Urinary bladder (tissue), 4 donors: ENCODE data around the gene USP34. TPM values are rescaled to one million over a fixed set of nuclear protein-coding genes. Genes with fewer than 3 reads are reported as not detected.
"Not testable (repeated sequence)": the region's sequence is repeated elsewhere in the genome, so short reads cannot be mapped to it uniquely, and the experiment has no call there.

Experiments used
- DNase-seq: peaks from one replicate; pipeline ENCODE4 v3.0.0-alpha.2; 2015; ENCODE audit errors: extremely low spot score
- H3K27ac ChIP-seq: one replicate; pipeline ENCODE4 v1.5.1; 2013; ENCODE audit warnings: low read depth, mild to moderate bottlenecking, moderate library complexity
- H3K36me3 ChIP-seq: one replicate; pipeline ENCODE4 v1.6.1; 2013; ENCODE audit warnings: mild to moderate bottlenecking, moderate library complexity; ENCODE audit not compliant: insufficient read depth
- H3K4me1 ChIP-seq: one replicate; pipeline ENCODE4 v1.6.1; 2013; ENCODE audit warnings: mild to moderate bottlenecking, moderate library complexity; ENCODE audit not compliant: insufficient read depth
- H3K4me3 ChIP-seq: one replicate; pipeline ENCODE4 v1.5.1; 2013; ENCODE audit warnings: low read depth, low read length
- WGBS: extraction: QIAGEN DNeasy Blood & Tissue Kit; methylation state at CpG from one replicate; pipeline ENCODE4 v1.1.7; 2013; 5-methylcytosine and 5-hydroxymethylcytosine counted together
- polyA plus RNA-seq: library from polyadenylated mRNA; stranded (reverse); fragments of 200-250 nt; gene quantifications from one replicate; pipeline ENCODE4 v1.2.3, GENCODE V29; 2013
- total RNA-seq: library from RNA; depleted of rRNA; stranded (reverse); fragments of >200 nt; gene quantifications from one replicate; pipeline ENCODE4 v1.2.3, GENCODE V29; 2014
- donor health status: healthy with polysubstance abuse.
- donor health status: healthy.

The USP34 gene, protein sequence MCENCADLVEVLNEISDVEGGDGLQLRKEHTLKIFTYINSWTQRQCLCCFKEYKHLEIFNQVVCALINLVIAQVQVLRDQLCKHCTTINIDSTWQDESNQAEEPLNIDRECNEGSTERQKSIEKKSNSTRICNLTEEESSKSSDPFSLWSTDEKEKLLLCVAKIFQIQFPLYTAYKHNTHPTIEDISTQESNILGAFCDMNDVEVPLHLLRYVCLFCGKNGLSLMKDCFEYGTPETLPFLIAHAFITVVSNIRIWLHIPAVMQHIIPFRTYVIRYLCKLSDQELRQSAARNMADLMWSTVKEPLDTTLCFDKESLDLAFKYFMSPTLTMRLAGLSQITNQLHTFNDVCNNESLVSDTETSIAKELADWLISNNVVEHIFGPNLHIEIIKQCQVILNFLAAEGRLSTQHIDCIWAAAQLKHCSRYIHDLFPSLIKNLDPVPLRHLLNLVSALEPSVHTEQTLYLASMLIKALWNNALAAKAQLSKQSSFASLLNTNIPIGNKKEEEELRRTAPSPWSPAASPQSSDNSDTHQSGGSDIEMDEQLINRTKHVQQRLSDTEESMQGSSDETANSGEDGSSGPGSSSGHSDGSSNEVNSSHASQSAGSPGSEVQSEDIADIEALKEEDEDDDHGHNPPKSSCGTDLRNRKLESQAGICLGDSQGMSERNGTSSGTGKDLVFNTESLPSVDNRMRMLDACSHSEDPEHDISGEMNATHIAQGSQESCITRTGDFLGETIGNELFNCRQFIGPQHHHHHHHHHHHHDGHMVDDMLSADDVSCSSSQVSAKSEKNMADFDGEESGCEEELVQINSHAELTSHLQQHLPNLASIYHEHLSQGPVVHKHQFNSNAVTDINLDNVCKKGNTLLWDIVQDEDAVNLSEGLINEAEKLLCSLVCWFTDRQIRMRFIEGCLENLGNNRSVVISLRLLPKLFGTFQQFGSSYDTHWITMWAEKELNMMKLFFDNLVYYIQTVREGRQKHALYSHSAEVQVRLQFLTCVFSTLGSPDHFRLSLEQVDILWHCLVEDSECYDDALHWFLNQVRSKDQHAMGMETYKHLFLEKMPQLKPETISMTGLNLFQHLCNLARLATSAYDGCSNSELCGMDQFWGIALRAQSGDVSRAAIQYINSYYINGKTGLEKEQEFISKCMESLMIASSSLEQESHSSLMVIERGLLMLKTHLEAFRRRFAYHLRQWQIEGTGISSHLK (N-terminal part only)
- total RNA-seq (294 TPM), polyA plus RNA-seq (48.2 TPM)

DNA sequence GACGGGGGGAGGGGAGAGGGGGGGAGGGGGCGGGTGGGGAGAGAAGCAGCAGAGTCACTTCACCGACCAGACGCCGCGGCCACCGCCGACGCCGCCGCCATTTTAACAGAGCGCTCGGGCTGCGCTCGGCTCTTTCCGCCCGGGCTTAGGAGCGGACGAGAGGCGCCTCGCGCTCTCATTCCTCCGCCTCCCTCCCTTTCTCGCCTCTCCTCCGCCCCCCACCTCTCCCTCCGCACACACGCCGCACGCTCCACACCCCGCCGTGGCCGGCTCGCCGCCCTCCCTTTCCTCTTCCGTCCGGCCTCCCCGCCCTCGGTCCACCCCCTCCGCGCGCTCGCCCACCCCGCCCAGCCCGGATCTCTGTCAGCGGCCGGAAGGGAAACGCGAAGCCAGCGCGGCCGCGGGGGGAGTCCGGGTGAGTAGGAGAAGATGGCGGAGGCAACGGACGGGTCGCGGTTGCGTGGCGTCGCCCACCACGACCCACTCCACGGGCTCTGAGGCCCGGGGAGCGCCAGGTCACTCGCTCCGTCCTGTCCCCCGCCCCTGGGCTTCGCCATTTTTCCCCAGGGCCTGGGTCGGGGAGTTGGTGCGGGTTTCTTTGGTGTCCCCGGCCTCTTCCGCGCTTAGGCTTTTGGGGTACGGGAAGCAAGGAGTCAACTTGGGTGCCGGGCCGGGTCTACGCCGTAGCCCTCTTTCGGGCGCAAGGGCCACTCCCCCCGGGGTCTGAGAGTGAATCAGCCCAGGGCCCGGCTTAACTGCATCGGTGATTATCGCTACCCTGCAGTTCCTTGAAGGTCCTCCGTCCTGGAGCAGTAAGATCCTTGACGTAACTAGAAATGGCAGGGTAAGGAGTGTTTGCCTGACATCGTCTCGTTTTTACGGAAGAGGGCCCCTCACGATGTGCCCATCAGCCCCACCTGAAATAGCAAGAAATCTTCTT, at the start of gene USP34:
TSS of gene USP34 (minus strand) at position 123 of the 940 bp plus-strand sequence. CDS start 395 bp downstream, outside the sequence.
- no peaks in the 10 kb centered on the region for H3K4me1 ChIP-seq
- H3K27ac ChIP-seq = peak within 1 kb of the TSS; percentile 100
- peak within 1 kb of the TSS; percentile 99 for H3K4me3 ChIP-seq
- DNase-seq = peak; percentile 90
- 1% methylated on average over 89 of the region's 91 CpGs for WGBS
- H3K36me3 ChIP-seq = no peaks in the 10 kb centered on the region

DNA sequence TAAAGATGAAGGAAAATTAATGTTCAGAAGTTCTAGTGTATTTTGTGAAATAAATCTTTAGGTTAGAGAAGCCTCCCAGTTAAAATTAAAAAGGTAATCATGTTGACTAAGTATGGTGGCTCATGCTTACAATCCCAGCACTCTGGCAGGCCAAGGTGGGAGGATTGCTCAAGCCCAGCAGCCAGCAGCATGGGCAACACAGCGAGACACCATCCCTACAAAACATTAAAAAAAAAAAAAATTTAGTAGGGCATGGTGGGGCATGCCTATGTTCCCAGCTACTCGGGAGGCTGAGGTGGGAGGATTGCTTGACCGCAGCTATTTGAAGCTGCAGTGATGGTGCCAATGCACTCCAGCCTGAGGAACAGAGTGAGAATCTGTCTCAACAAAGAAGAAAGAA, 49.4 kb upstream of the USP34 start:
- Histone ChIP-seq H3K4me3 (no peak overlapping the region), H3K36me3 (peaks cover 4% of the 10 kb centered on the region), H3K27ac (no peak overlapping the region), H3K4me1 (no peaks in the 10 kb centered on the region)
- no peak for DNase-seq
- 93% methylated on average over 3 of the region's 3 CpGs for WGBS

DNA sequence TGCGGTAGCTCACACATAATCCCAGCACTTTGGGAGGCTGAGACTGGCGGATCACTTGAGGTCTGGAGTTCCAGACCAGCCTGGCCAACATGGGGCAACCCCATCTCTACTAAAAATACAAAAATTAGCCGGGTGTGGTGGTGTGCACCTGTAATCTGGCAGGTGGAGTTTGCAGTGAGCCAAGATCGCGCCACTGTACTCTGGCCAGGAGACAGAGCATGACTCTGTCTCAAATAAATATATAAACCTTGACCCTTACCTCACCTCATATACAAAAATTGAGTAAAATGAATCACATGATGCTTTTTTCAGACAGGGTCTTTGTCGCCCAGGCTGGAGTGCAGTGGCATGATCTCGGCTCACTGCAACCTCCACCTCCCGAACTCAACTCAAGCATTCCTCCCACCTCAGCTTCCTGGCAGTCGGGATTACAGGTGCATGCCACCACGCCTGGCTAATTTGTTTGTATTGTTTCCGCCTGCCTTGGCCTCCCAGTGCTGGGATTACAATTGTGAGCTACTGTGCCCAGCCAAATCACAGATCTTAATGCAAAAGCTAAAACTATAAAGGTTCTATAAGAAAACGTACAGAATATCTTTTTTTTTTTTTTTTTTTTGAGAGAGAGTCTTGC, 42.0 kb upstream of the USP34 start:
- Histone ChIP-seq H3K27ac (no peak overlapping the region), H3K36me3 (peaks cover 4% of the 10 kb centered on the region), H3K4me3 (no peak overlapping the region), H3K4me1 (no peaks in the 10 kb centered on the region)
- WGBS = 89% methylated on average over 12 of the region's 12 CpGs
- DNase-seq = no peak

DNA sequence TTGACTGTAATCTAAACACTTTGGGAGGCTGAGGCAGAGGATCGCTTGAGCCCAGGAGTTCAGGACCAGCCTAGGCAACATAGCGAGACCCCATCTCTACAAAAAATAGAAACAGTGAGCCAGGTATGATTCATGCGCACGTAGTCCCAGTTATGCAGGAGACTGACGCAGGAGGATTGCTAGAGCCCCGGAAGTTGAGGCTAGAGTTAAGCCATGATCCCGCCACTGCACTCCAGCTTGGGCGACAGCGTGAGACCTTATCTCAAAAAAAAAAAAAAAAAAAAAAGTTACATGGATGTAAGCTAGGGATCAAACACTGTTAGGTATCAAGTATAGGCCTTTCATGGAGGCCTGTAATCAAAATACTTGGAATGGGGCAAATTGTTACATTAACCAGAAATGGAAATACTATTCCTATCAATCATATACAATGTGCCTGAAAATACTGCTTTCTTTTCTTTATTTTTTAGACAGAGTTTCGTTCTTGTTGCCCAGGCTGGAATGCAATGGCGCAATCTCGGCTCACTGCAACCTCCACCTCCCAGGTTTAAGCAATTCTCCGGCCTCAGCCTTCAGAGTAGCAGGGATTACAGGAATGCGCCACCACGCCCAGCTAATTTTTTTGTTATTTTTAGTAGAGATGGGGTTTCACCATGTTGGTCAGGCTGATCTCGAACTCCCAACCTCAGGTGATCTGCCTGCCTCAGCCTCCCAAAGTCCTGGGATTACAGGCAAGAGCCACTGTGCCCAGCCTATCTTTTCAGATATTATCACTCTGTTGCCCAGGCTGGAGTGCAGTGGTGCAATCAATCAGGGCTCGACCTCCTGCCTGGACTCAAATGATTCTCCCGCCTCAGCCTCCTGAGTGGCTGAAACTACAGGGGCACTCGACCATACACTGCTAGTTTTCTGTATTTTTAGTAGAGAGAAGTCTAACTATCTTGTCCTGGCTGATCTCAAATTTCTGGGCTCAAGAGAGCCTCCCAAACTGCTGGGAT, 40.1 kb upstream of the USP34 start:
- H3K27ac ChIP-seq = no peak overlapping the region
- H3K4me3 ChIP-seq = no peak overlapping the region
- DNase-seq = no peak
- 94% methylated on average over 19 of the region's 19 CpGs for WGBS
- peaks cover 4% of the 10 kb centered on the region for H3K36me3 ChIP-seq
- H3K4me1 ChIP-seq = no peaks in the 10 kb centered on the region

GRCh38 chr2:61504949-61505348, 34.1 kb upstream of the USP34 start:
- Histone ChIP-seq H3K4me3 (no peak overlapping the region), H3K36me3 (peaks cover 1% of the 10 kb centered on the region), H3K27ac (no peak overlapping the region), H3K4me1 (no peaks in the 10 kb centered on the region)
- 95% methylated on average over 2 of the region's 2 CpGs for WGBS
- no peak for DNase-seq

DNA sequence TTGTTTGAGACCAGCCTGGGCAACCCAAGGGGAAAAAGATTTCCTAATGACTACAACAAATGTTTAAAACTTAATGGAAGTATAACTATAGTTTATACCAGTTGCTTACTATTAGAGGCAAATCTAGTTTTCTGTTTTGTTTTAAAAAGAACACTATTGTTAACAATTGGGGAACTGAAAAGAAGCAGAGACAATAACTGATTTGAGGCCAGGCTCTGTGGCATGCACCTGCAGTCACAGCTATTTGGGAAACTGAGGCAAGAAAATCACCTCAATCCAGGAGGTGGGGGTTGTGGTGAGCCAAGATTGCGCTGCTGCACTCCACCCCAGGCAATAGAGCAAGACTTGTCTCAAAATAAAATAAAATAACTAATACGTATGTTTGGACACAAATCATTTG, 28.2 kb upstream of the USP34 start:
- no peaks in the 10 kb centered on the region for H3K4me1 ChIP-seq
- H3K36me3 ChIP-seq = peaks cover 6% of the 10 kb centered on the region
- H3K27ac ChIP-seq = no peak overlapping the region
- WGBS = 98% methylated on average over 2 of the region's 2 CpGs
- no peak overlapping the region for H3K4me3 ChIP-seq
- no peak for DNase-seq

GRCh38 chr2:61493523-61493942, 22.6 kb upstream of the USP34 start:
- no peak overlapping the region for H3K4me3 ChIP-seq
- H3K27ac ChIP-seq = no peak overlapping the region
- H3K4me1 ChIP-seq = no peaks in the 10 kb centered on the region
- 67% methylated on average over 2 of the region's 2 CpGs for WGBS
- peaks cover 6% of the 10 kb centered on the region for H3K36me3 ChIP-seq
- no peak for DNase-seq

GRCh38 chr2:61492476-61492875, 21.6 kb upstream of the USP34 start:
- Histone ChIP-seq H3K4me3 (no peak overlapping the region), H3K36me3 (peaks cover 6% of the 10 kb centered on the region), H3K27ac (no peak overlapping the region), H3K4me1 (no peaks in the 10 kb centered on the region)
- no peak for DNase-seq
- WGBS = 94% methylated on average over 2 of the region's 2 CpGs

DNA sequence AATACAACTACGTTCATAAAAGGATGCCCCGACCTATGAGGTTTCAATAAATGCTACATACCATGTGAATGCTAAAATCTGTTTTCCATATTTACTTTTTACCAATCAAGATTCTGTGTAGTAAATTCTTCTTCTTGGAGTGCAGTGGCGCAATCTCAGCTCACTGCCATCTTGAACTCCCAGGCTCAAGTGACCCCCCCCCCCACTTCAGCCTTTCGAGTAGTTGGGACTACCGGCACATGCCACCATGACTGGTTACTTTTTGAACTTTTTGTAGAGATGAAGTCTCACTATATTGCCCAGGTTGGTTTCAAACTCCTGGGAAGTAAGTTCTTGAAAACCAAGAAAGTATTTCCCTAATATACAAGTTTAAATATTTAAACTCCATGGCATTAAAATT, 14.4 kb upstream of the USP34 start:
- Histone ChIP-seq H3K36me3 (peaks cover 3% of the 10 kb centered on the region), H3K4me1 (no peaks in the 10 kb centered on the region), H3K4me3 (no peak overlapping the region), H3K27ac (no peak overlapping the region)
- DNase-seq = no peak
- WGBS = 97% methylated on average over 5 of the region's 5 CpGs

- no peaks in the 10 kb centered on the region for H3K4me1 ChIP-seq
- 88% methylated on average over 6 of the region's 6 CpGs for WGBS
- no peak for DNase-seq
- H3K36me3 ChIP-seq = peaks cover 3% of the 10 kb centered on the region
- H3K27ac ChIP-seq = no peak overlapping the region
- H3K4me3 ChIP-seq = no peak overlapping the region
These were observed 7.2 kb upstream of the USP34 start for GRCh38 chr2:61478086-61478485.

GRCh38 chr2:61476929-61477589, 6.2 kb upstream of the USP34 start:
- H3K4me1 ChIP-seq, H3K4me3 ChIP-seq, H3K36me3 ChIP-seq, DNase-seq, H3K27ac ChIP-seq: not testable (repeated sequence)
- WGBS = 95% methylated on average over 12 of the region's 12 CpGs
